Tibial artery (tissue), 4 donors: ENCODE data around the gene ELSPBP1.

Experiments
- DNase-seq, 2 donors: peaks; one replicate each; pipeline ENCODE4 v3.0.0-alpha.2; 2019
- H3K27ac ChIP-seq, 2 donors: fragments of 200-600 bp; sonication (generic) in 1 of 2; 1 replicate in 1 of 2; 2 replicates in 1 of 2; pipeline ENCODE4 v1.5.1; 2018 to 2019; ENCODE audit warnings: mild to moderate bottlenecking in 1 of 2
- H3K27me3 ChIP-seq, 2 donors: fragments of 200-600 bp; sonication (generic) in 1 of 2; one replicate each; pipeline versions ENCODE4 v1.5.1 to v1.6.0; 2016 to 2019
- H3K36me3 ChIP-seq, 3 donors: fragments of 200-600 bp; sonication (generic) in 2 of 3; one replicate each; pipeline ENCODE4 v1.5.1; 2016 to 2019; ENCODE audit warnings: mild to moderate bottlenecking in 2 of 3
- H3K4me1 ChIP-seq, 4 donors: fragments of 200-600 bp; sonication (generic) in 2 of 4; 1 replicate in 3 of 4; 2 replicates in 1 of 4; pipeline ENCODE4 v1.5.1; 2016 to 2019
- H3K4me3 ChIP-seq, 2 donors: fragments of 200-600 bp; sonication (generic) in 1 of 2; 1 replicate in 1 of 2; 2 replicates in 1 of 2; pipeline ENCODE4 v1.5.1; 2018 to 2019; ENCODE audit warnings: mild to moderate bottlenecking in 2 of 2
- H3K9me3 ChIP-seq, 3 donors: fragments of 200-600 bp; sonication (generic) in 1 of 3; one replicate each; pipeline ENCODE4 v1.5.1; 2016 to 2019
- intact Hi-C: fragments of 100-400 bp; cut with DNase I; formaldehyde crosslinking; loops from one replicate; pipeline ENCODE4 v1.15.0; 2023; ENCODE audit warnings: low total_unique reads
- TF ChIP-seq, protein P1 (sequence below), 2 experiments: fragments of 200-600 bp in 1 of 2; fragments of 450-650 bp in 1 of 2; IDR thresholded peaks; one replicate each; pipeline ENCODE4 v1.5.1; 2017 to 2019; ENCODE audit warnings: antibody characterized with exemption in 2 of 2, mild to moderate bottlenecking in 1 of 2, moderate library complexity in 1 of 2

ELSPBP1 gene

DNA sequence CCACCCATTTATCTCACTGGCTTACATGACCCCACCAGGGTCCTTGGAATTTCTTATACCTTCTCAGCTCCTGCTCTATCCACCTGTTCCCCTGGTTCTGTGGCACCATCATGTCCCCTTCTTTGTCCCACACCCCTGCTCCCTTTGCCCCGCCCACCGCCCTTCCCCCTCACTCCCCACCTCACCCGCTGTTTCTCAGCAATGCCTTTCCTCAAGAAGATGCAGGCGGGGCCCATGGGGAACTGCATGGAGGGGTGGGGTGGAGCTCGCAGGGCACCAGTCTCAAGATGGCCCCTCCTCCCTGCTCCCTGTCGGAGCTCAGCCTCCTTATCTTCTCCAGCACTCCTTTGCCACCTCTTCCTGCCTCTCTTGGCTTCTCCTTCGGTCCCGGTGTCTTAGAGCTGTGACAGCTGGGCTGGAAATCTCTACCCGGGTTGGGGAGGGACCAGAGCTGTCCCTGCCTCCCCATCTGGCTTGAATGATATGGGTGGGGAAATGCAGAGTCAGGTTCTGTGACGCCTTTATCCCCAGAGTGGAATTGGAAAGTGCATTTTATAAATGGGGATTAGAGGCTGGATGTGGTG, 49.3 kb downstream of the ELSPBP1 start, which contains the start of gene CABP5:
TSS of gene CABP5 (minus strand) at position 405 of the 584 bp plus-strand sequence. CDS start at position 248, 157 bp downstream.
- peaks cover 0 to 12% of the 10 kb centered on the region in 2 donors for H3K27me3 ChIP-seq
- H3K4me3 ChIP-seq: no peak within 1 kb of the TSS
- intact Hi-C loops: no loop called here
- TF ChIP-seq, protein P1, sequence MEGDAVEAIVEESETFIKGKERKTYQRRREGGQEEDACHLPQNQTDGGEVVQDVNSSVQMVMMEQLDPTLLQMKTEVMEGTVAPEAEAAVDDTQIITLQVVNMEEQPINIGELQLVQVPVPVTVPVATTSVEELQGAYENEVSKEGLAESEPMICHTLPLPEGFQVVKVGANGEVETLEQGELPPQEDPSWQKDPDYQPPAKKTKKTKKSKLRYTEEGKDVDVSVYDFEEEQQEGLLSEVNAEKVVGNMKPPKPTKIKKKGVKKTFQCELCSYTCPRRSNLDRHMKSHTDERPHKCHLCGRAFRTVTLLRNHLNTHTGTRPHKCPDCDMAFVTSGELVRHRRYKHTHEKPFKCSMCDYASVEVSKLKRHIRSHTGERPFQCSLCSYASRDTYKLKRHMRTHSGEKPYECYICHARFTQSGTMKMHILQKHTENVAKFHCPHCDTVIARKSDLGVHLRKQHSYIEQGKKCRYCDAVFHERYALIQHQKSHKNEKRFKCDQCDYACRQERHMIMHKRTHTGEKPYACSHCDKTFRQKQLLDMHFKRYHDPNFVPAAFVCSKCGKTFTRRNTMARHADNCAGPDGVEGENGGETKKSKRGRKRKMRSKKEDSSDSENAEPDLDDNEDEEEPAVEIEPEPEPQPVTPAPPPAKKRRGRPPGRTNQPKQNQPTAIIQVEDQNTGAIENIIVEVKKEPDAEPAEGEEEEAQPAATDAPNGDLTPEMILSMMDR (IDR thresholded peaks at IDR 0.05): no peak
- no peak within 1 kb of the TSS for H3K27ac ChIP-seq
- peaks cover 2 to 5% (median 4%) of the 10 kb centered on the region in 3 donors for H3K36me3 ChIP-seq
- no peak for DNase-seq
- H3K4me1 ChIP-seq: no peaks in the 10 kb centered on the region
- no peaks in the 10 kb centered on the region for H3K9me3 ChIP-seq

DNA sequence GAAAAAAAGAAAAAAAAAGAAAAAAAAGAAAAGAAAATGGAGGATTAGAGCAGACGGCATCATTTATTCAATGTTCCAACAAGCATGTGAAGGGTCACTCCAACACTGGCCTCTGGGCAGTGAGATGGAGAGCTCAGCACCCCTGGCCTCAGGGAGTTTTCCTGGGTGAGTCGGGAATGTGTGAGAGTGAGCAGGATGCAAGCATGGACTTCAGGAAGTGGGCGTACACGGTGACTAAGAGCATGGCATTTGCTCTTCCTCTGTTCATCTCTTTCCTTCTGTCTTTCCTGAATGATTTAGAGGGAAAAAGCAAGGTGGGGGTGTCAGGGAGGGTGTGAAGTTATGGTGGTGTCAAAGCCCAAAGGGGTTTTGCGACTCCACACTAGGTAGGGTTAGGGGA, 50.1 kb downstream of the ELSPBP1 start:
- peaks cover 0 to 12% of the 10 kb centered on the region in 2 donors for H3K27me3 ChIP-seq
- H3K9me3 ChIP-seq: no peaks in the 10 kb centered on the region
- H3K36me3 ChIP-seq: peaks cover 5 to 12% (median 10%) of the 10 kb centered on the region in 3 donors
- H3K27ac ChIP-seq: no peak overlapping the region
- intact Hi-C loops: no loop called here
- no peak for DNase-seq
- H3K4me1 ChIP-seq: no peaks in the 10 kb centered on the region
- H3K4me3 ChIP-seq: no peak overlapping the region
- TF ChIP-seq, protein P1 (IDR thresholded peaks at IDR 0.05): no peak

DNA sequence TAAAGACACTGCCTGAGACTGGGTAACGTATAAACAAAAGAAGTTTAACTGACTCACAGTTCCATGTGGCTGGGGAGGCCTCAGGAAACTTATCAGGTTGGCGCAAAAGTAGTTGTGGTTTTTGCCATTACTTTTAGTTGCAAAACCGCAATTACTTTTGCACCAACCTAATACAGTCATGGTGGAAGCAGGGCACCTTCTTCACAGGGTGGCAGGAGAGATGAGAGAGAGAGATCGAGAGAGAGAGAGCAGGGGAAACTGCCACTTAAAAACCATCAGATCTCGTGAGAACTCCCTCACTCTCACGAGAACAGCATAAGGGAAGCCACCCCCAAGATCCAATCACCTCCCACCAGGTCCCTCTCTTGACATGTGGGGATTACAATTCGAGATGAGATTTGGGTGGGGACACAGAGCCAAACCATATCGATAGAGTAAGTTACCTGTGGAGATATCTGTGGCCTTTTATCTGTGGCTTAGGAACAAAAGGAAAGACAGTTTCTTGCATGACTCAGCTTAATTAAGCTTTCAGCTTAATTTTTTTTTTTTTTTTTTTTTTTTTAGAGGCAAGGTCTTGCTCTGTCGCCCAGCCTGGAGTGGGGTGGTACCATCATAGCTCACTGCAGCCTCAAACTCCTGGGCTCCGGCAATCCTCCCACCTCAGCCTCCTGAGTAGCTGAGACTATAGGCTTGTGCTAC, 57.1 kb downstream of the ELSPBP1 start:
- H3K4me1 ChIP-seq: no peaks in the 10 kb centered on the region
- no peak overlapping the region for H3K4me3 ChIP-seq
- H3K36me3 ChIP-seq: peaks cover 22 to 52% (median 41%) of the 10 kb centered on the region in 3 donors
- H3K27ac ChIP-seq: no peak overlapping the region
- DNase-seq: no peak
- TF ChIP-seq, protein P1 (IDR thresholded peaks at IDR 0.05): no peak
- no peaks in the 10 kb centered on the region for H3K27me3 ChIP-seq
- intact Hi-C loops: loop anchor here (5.0 kb wide), 1 partner anchor 49 kb away; no protein-coding TSS in a partner anchor
- no peaks in the 10 kb centered on the region for H3K9me3 ChIP-seq

DNA sequence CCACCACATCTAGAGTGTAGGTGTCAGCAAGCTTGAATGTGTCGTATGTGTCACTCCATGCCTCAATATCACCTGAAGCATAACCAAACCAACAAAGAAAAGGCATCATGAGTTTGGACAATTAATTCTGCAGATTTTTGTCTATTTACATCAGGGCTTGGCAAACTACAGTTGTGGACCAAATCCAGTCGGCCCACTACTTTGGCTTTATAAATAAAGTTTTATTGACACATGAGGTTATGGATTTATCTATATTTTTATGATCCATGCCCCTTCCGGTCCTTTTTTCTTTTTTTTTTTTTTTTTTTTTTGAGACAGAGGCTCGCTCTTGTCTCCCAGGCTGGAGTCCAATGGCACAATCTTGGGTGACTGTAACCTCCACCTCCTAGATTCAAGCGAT, 58.6 kb downstream of the ELSPBP1 start:
- no peaks in the 10 kb centered on the region for H3K9me3 ChIP-seq
- peaks cover 21 to 52% (median 37%) of the 10 kb centered on the region in 3 donors for H3K36me3 ChIP-seq
- TF ChIP-seq, protein P1 (IDR thresholded peaks at IDR 0.05): no peak
- no peaks in the 10 kb centered on the region for H3K4me1 ChIP-seq
- DNase-seq: no peak
- intact Hi-C loops: loop anchor here (5.0 kb wide), 1 partner anchor 51 kb away; no protein-coding TSS in a partner anchor
- H3K27me3 ChIP-seq: no peaks in the 10 kb centered on the region
- no peak overlapping the region for H3K27ac ChIP-seq
- no peak overlapping the region for H3K4me3 ChIP-seq

DNA sequence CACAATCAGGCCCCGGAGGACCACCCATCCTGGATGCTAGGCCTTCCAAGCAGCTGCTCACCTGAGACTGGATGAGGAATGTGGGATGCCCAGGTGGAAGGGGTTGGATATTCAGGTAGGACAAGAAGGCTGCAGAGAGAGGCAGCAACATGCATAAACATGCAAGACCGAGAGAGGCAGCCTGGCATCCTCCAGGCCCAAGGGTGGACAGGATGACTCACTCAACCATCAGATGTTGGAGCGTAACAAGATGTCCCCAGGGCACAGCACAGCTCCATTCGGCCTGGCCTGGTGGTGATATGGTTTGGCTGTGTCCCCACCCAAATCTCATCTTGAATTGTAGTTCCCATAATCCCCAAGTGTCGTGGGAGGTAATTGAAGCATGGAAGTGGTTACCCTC, 59.4 kb downstream of the ELSPBP1 start:
- H3K9me3 ChIP-seq: no peaks in the 10 kb centered on the region
- peaks cover 18 to 49% (median 36%) of the 10 kb centered on the region in 3 donors for H3K36me3 ChIP-seq
- no peak overlapping the region for H3K27ac ChIP-seq
- H3K4me1 ChIP-seq: no peaks in the 10 kb centered on the region
- no peak for DNase-seq
- no peak overlapping the region for H3K4me3 ChIP-seq
- intact Hi-C loops: loop anchor here (5.0 kb wide), 1 partner anchor 52 kb away; no protein-coding TSS in a partner anchor
- no peaks in the 10 kb centered on the region for H3K27me3 ChIP-seq
- TF ChIP-seq, protein P1 (IDR thresholded peaks at IDR 0.05): no peak
